Ovary (tissue), 3 donors: ENCODE results near the gene TUBB2A.

Experiments
- CTCF ChIP-seq, 3 donors: fragments of 450-650 bp in 2 of 3; fragments of 200-600 bp in 1 of 3; IDR thresholded peaks; one replicate each; pipeline versions ENCODE4 v1.5.1 to v1.8.0; 2016 to 2022; ENCODE audit warnings: antibody characterized with exemption in 3 of 3, mild to moderate bottlenecking in 1 of 3
- EP300 ChIP-seq: sonication (generic); formaldehyde crosslinking; IDR thresholded peaks from one replicate; pipeline ENCODE4 v1.6.1; 2017; ENCODE audit warnings: antibody characterized with exemption
- donor health status: DM: no; HTN: no; CAD: no.

- no peak for TF ChIP-seq CTCF (IDR thresholded peaks at IDR 0.05)
- TF ChIP-seq EP300, result no peak
These were observed 47.6 kb upstream of the TUBB2A start for GRCh38 chr6:3204921-3205320.
